Stomach (tissue), 4 donors: ENCODE results near the gene ARHGEF1.

Experiments
- POLR2A ChIP-seq, 4 donors: fragments of 450-650 bp; IDR thresholded peaks; one replicate each; pipeline ENCODE4 v1.6.1; 2016; ENCODE audit warnings: antibody characterized with exemption in 4 of 4, control low read depth in 2 of 4, mild to moderate bottlenecking in 1 of 4, moderate library complexity in 1 of 4
- TF ChIP-seq, protein P1 (sequence below), 7 experiments: fragments of 450-650 bp in 4 of 7; fragments of 200-600 bp in 3 of 7; sonication (generic) in 3 of 7; IDR thresholded peaks; one replicate each; pipeline ENCODE4 v1.5.1; 2016 to 2019; ENCODE audit warnings: antibody characterized with exemption in 7 of 7, control low read depth in 2 of 7, mild to moderate bottlenecking in 1 of 7

DNA sequence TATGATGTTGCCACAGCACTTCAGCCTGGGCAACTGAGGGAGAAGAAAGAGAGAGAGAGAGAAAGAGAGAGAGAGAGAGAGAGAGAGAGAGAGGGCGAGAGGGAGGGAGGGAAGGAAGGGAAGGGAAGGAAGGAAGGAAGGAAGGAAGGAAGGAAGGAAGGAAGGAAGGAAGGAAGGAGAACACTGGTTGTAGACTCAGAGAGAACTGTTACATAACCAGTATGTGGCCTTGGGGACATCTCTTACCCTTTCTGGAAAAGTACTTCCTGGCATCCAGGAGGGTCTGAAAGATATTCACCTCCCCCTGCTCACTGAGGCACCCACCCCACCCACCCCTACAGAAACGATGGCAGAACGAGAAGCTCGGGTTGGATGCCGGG is 2.7 kb upstream of the ARHGEF1 start:
- TF ChIP-seq, protein P1, sequence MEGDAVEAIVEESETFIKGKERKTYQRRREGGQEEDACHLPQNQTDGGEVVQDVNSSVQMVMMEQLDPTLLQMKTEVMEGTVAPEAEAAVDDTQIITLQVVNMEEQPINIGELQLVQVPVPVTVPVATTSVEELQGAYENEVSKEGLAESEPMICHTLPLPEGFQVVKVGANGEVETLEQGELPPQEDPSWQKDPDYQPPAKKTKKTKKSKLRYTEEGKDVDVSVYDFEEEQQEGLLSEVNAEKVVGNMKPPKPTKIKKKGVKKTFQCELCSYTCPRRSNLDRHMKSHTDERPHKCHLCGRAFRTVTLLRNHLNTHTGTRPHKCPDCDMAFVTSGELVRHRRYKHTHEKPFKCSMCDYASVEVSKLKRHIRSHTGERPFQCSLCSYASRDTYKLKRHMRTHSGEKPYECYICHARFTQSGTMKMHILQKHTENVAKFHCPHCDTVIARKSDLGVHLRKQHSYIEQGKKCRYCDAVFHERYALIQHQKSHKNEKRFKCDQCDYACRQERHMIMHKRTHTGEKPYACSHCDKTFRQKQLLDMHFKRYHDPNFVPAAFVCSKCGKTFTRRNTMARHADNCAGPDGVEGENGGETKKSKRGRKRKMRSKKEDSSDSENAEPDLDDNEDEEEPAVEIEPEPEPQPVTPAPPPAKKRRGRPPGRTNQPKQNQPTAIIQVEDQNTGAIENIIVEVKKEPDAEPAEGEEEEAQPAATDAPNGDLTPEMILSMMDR (IDR thresholded peaks at IDR 0.05), result no peak
- TF ChIP-seq POLR2A (IDR thresholded peaks at IDR 0.05), result no peak
